HG02943 (cell line): ENCODE measurements around the gene RAB4A.
"Not testable (repeated sequence)": the region's sequence is repeated elsewhere in the genome, so short reads cannot be mapped to it uniquely, and the experiment has no call there.

Experiments used
- ATAC-seq: cut with Tn5 transposase; IDR thresholded peaks from one replicate; pipeline ENCODE4 v1.9.1; 2021; ENCODE audit warnings: mild to moderate bottlenecking, low read depth, moderate library complexity; ENCODE audit not compliant: unreplicated experiment

Gene RAB4A

GRCh38 chr1:229295745-229296144, 24.8 kb downstream of the RAB4A start:
- no peak for ATAC-seq

GRCh38 chr1:229296541-229296941, 25.6 kb downstream of the RAB4A start:
- ATAC-seq: no peak

- no peak for ATAC-seq
These were observed 26.8 kb downstream of the RAB4A start for GRCh38 chr1:229297746-229298145.

- no peak for ATAC-seq
These were observed 27.5 kb downstream of the RAB4A start for GRCh38 chr1:229298420-229298819.

GRCh38 chr1:229298887-229299503, 28.1 kb downstream of the RAB4A start:
- no peak for ATAC-seq

- no peak for ATAC-seq
These were observed 29.3 kb downstream of the RAB4A start for GRCh38 chr1:229300099-229300757.

GRCh38 chr1:229302740-229303139, 31.8 kb downstream of the RAB4A start:
- ATAC-seq: no peak

- ATAC-seq: no peak
These were observed 32.9 kb downstream of the RAB4A start for GRCh38 chr1:229303855-229304254.

- ATAC-seq: no peak
These were observed 34.5 kb downstream of the RAB4A start for GRCh38 chr1:229305392-229305791.

- no peak for ATAC-seq
These were observed 38.2 kb downstream of the RAB4A start for GRCh38 chr1:229309074-229309473.

- ATAC-seq: no peak
These were observed 38.8 kb downstream of the RAB4A start for GRCh38 chr1:229309684-229310083.

GRCh38 chr1:229310833-229311232, 39.9 kb downstream of the RAB4A start:
- ATAC-seq: no peak

GRCh38 chr1:229316166-229316565, 45.3 kb downstream of the RAB4A start:
- no peak for ATAC-seq

GRCh38 chr1:229318056-229318455, 47.1 kb downstream of the RAB4A start:
- no peak for ATAC-seq

- no peak for ATAC-seq
These were observed 48.6 kb downstream of the RAB4A start for GRCh38 chr1:229319487-229319886.

GRCh38 chr1:229323201-229323600, 52.3 kb downstream of the RAB4A start:
- no peak for ATAC-seq

- no peak for ATAC-seq
These were observed 53.1 kb downstream of the RAB4A start for GRCh38 chr1:229323885-229324553.

- no peak for ATAC-seq
These were observed 54.5 kb downstream of the RAB4A start for GRCh38 chr1:229325401-229325800.

GRCh38 chr1:229325853-229326487, 55.1 kb downstream of the RAB4A start:
- ATAC-seq: no peak

GRCh38 chr1:229326601-229327000, 55.7 kb downstream of the RAB4A start:
- ATAC-seq: no peak

GRCh38 chr1:229327765-229328164, 56.9 kb downstream of the RAB4A start:
- not testable (repeated sequence) for ATAC-seq
